HG03469 (cell line): Measurements from ENCODE around the gene SON.
A peak's percentile ranks its signal among the peaks of the same experiment; 100 is the strongest.
"Not testable (repeated sequence)": the region's sequence is repeated elsewhere in the genome, so short reads cannot be mapped to it uniquely, and the experiment has no call there.

ENCODE experiments used
- ATAC-seq: cut with Tn5 transposase; IDR thresholded peaks from one replicate; pipeline ENCODE4 v1.9.1; 2021; ENCODE audit warnings: mild to moderate bottlenecking, moderate library complexity, moderate number of reproducible peaks; ENCODE audit not compliant: unreplicated experiment

SON gene

GRCh38 chr21:33542640-33543504, at the start of gene SON:
SON (plus strand) TSS chr21:33543038; CDS start chr21:33543093, 55 bp downstream.
- peak; percentile 84 for ATAC-seq

DNA sequence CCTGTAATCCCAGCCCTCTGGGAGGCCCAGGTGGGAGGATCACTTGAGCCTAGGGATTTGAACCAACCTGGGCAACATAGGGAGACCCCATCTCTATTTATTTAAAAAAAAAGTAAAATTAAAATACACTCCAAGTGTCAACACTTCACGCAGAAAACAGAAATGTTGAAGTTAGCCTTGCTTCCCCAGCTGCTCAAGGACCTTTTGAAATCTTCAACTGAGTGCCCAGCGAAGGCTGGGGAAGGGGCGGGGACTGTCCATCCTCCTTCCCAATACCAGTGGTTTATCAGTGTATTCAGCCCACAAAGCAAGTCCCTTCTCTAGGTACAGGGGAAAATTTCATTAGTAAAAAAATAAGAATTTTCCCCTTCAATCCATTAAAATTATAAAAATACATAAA, 49.1 kb upstream of the SON start:
- ATAC-seq, result no peak

DNA sequence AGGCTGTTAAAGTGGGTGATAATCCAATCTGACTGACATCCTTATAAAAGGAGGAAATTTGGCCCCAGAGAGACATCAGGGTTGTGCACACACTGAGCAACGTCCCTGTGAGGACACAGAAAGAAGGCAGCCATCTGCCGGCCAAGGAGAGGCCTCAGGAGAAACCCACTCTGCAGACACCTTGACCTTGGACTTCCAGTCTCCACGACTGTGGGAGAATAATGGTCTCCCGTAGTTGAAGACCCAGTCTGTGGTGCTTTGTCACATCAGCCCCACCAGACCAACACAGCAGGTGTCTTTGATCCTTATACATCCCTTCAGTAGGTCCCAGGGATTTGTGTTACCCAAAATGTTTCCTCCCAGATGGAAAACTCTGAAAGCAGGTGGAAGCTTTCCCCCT, 47.1 kb upstream of the SON start:
- ATAC-seq, result no peak

GRCh38 chr21:33496345-33496744, 46.5 kb upstream of the SON start:
- ATAC-seq, result no peak

DNA sequence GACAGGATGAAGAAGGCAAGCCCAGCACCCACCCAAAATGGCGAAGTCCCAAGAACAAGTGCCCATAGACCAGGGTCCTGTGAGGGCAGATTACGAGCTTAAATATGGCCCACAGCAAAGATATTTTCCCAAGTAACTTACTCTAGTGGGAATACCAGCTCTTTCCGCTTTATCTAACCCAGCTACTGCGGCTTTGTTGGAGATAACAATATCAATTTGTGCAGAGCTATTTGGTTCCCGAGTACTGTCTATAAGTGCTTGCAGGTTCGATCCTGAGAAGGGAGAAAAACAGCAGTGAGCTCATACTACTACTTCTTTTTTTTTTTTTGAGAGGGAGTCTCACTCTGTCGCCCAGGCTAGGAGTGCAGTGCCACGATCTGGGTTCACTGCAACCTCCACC, 37.0 kb upstream of the SON start:
- no peak for ATAC-seq

GRCh38 chr21:33507003-33507402, 35.8 kb upstream of the SON start:
- ATAC-seq, result not testable (repeated sequence)

- ATAC-seq, result no peak
These were observed 32.0 kb upstream of the SON start for GRCh38 chr21:33510826-33511225.

GRCh38 chr21:33511639-33512038, 31.2 kb upstream of the SON start:
- no peak for ATAC-seq

DNA sequence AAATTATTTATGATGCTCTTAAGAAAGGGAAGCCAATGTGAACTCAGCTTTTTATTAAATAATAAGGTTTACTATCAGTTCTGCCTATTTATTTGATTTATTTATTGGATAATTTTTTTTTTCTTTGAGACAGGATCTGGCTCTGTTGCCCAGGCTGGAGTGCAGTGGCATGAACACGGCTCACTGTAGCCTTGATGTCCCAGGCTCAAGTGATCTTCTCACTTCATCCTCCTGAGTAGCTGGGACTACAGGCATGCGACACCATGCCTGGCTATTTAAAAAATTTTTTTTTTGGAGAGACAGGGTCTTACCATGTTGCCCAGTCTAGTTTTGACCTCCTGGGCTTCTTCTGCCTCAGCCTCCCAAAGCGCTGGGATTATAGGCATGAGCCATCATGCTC, 30.4 kb upstream of the SON start:
- no peak for ATAC-seq

DNA sequence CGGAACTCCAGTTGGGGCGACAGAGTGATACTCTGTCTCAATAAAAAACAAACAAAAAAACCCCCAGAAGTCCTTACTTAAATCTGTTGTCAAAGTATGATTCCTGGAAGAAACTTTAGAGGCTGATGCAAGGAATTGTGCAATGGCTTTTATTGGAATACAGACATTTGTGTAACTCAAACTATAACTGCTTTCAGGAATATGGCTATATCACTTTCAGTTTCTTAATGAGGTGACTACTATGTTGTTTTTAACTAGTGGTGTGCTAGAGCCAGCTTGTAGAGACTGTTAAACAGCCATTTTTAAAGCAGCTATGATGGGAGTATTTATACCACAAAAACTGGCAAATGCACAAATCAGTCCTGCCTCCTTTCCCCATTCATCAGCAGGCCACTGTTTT, 28.6 kb upstream of the SON start:
- ATAC-seq, result no peak

DNA sequence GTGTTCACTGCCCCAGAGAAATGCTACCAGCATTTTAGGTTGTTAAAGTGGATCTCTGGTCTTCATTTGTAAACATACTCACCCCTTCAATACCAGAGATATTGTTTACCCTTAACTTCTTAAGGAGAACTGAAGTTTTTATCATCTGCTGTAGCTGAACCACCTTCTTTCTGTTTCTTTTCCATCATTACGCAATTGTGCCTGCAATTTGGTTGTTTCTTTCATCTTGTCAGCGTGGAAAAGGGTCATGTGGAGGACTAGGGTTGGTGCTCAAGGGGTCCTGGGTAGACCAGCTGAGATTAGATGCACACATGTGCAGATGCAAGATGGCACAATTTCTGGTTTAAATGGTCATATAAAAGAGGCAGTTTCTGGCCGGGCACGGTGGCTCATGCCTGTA, 23.9 kb upstream of the SON start:
- no peak for ATAC-seq

GRCh38 chr21:33522297-33522952, 20.4 kb upstream of the SON start:
- ATAC-seq, result no peak

DNA sequence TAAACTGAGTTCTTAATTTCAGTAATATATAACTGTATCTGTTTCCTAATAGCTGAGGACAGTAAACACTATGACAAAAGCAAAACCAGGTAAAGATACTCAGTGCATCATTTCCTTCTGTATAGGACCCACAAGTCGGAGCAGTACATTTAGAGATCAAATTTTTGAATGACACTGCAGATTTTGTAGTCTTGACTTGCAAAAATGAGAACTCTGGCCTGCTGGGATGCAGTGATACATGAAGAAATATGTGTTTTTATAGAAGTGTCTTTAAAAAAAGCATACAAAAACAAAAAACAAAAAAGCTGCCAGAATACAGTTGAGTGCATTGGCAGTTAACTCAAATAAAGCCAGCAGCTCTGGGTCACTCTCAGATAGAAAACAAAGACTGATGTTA, 19.9 kb upstream of the SON start:
- no peak for ATAC-seq

DNA sequence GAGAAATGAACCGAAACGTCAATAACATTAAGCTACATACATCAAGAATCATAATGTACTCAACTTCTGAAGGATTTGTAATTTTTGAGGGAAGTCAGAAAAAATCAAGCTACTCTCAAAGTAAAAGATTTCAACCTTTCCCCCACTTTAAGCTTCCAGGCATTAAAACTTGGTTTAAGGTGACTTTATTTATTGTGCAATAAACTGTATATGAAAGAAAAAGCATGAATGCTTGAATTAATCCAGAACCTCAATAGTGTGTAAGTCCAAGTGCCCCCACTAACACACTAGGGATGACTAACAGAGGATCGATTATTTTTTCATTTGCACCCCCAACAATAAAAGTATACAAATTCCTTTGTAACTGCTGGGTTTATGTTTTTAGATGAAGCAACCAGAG, 11.8 kb upstream of the SON start:
- no peak for ATAC-seq

- ATAC-seq, result no peak
These were observed 5.6 kb upstream of the SON start for GRCh38 chr21:33537212-33537611.

- ATAC-seq, result no peak
These were observed 3.2 kb upstream of the SON start for GRCh38 chr21:33539616-33540015.

- ATAC-seq, result no peak
These were observed 2.1 kb upstream of the SON start for GRCh38 chr21:33540711-33541104.

- no peak for ATAC-seq
These were observed 1.6 kb upstream of the SON start for GRCh38 chr21:33541105-33541711.

GRCh38 chr21:33541756-33542639, 840 bp upstream of the SON start, which contains the start of gene GART:
GART (minus strand) TSS chr21:33542117; CDS start chr21:33539315, 2,802 bp downstream.
- ATAC-seq, result peak; percentile 32

- no peak for ATAC-seq
These were observed 779 bp downstream of the SON start for GRCh38 chr21:33543505-33544129.
